Hepatocyte (in vitro differentiated cells): ENCODE measurements around the gene ZNF41. TPM values are rescaled to one million over a fixed set of nuclear protein-coding genes. Genes with fewer than 3 reads are reported as not detected.

Experiments used
- DNase-seq: peaks from one replicate; pipeline ENCODE4 v3.0.0-alpha.2; 2016; ENCODE audit warnings: low spot score
- H2AFZ ChIP-seq: fragments of 200-600 bp; sonication (generic); 2 replicates; pipeline ENCODE4 v1.6.0; 2016; ENCODE audit warnings: antibody characterized with exemption, mild to moderate bottlenecking
- H3K27ac ChIP-seq: fragments of 200-600 bp; sonication (generic); 2 replicates; pipeline ENCODE4 v1.5.1; 2016; ENCODE audit warnings: mild to moderate bottlenecking
- H3K27me3 ChIP-seq: fragments of 200-600 bp; sonication (generic); 2 replicates; pipeline ENCODE4 v1.6.1; 2016
- H3K36me3 ChIP-seq: fragments of 200-600 bp; sonication (generic); replicated peaks from 2 replicates; pipeline ENCODE4 v1.5.1; 2016; ENCODE audit warnings: low read depth; ENCODE audit not compliant: insufficient read depth
- H3K4me1 ChIP-seq: fragments of 200-600 bp; sonication (generic); 2 replicates; pipeline ENCODE4 v1.5.1; 2016; ENCODE audit warnings: mild to moderate bottlenecking, moderate library complexity; ENCODE audit not compliant: insufficient read depth
- H3K4me2 ChIP-seq: fragments of 200-600 bp; sonication (generic); 2 replicates; pipeline ENCODE4 v1.6.0; 2016
- H3K4me3 ChIP-seq: fragments of 200-600 bp; sonication (generic); 2 replicates; pipeline ENCODE4 v1.5.1; 2016; ENCODE audit warnings: mild to moderate bottlenecking
- H3K79me2 ChIP-seq: fragments of 200-600 bp; sonication (generic); 2 replicates; pipeline ENCODE4 v1.6.0; 2017; ENCODE audit warnings: mild to moderate bottlenecking
- H3K9me2 ChIP-seq: fragments of 200-600 bp; sonication (generic); replicated peaks from 2 replicates; pipeline ENCODE4 v1.6.0; 2017; ENCODE audit warnings: mild to moderate bottlenecking; ENCODE audit not compliant: insufficient read depth
- H3K9me3 ChIP-seq: fragments of 200-600 bp; sonication (generic); 2 replicates; pipeline ENCODE4 v1.5.1; 2016; ENCODE audit warnings: low read depth, mild to moderate bottlenecking
- H4K20me1 ChIP-seq: fragments of 200-600 bp; sonication (generic); 2 replicates; pipeline ENCODE4 v1.6.0; 2016; ENCODE audit warnings: mild to moderate bottlenecking; ENCODE audit not compliant: insufficient read depth, poor library complexity, severe bottlenecking
- EZH2 ChIP-seq: fragments of 200-600 bp; sonication (generic); IDR thresholded peaks from 2 replicates; pipeline ENCODE4 v1.6.1; 2016; ENCODE audit warnings: antibody characterized with exemption, mild to moderate bottlenecking, borderline replicate concordance
- EZH2phosphoT487 ChIP-seq: fragments of 200-600 bp; sonication (generic); IDR thresholded peaks from one replicate; pipeline ENCODE4 v1.6.1; 2018; ENCODE audit warnings: antibody characterized with exemption, mild to moderate bottlenecking, low read depth, moderate library complexity; ENCODE audit not compliant: unreplicated experiment, severe bottlenecking
- WGBS: methylation state at CpG from one replicate; pipeline ENCODE4 v1.1.6; 2016; ENCODE audit warnings: low lambda C conversion rate; ENCODE audit errors: missing lambda C conversion rate; 5-methylcytosine and 5-hydroxymethylcytosine counted together
- polyA plus RNA-seq: library from polyadenylated mRNA; unstranded; fragments of >200 nt; fragmentation: Nextera tagmentation; extraction: Ambion mirVana; gene quantifications from 2 replicates; pipeline ENCODE4 v1.2.1, GENCODE V29; 2016
- total RNA-seq: library from RNA; depleted of rRNA; stranded (reverse); fragments of >200 nt; gene quantifications from 2 replicates; pipeline ENCODE4 v1.2.3, GENCODE V29; 2014
- TF ChIP-seq, protein P1 (sequence below): fragments of 200-600 bp; sonication (generic); IDR thresholded peaks from 2 replicates; pipeline ENCODE4 v1.5.1; 2016; ENCODE audit warnings: antibody characterized with exemption, mild to moderate bottlenecking; ENCODE audit not compliant: poor library complexity

The ZNF41 gene
- total and polyA plus RNA-seq, 2 experiments from 2014 or later, result 2.2 to 4.3 TPM

DNA sequence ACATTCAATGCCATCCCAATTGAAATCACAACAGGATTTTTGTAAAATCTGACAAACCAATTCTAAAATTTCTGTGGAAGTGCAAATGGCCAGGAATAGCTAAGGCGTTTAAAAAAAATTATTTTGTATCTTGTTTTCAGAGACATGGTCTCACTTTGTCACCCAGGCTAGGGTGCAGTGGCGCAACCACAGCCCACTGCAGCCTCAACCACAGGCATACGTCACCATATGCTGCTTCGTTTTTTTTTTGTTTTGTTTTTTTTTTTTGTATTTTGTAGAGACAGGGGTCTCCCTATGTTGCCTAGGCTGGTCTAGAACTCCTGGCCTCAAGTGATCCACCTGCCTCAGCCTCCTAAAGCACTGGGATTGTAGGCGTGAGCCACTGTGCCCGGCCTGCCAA lies 24.5 kb downstream of the ZNF41 start:
- no peaks in the 10 kb centered on the region for H4K20me1 ChIP-seq
- no peak overlapping the region for H2AFZ ChIP-seq
- H3K27ac ChIP-seq, result no peak overlapping the region
- no peak overlapping the region for H3K4me3 ChIP-seq
- H3K4me2 ChIP-seq, result no peak overlapping the region
- H3K36me3 ChIP-seq, result no peaks in the 10 kb centered on the region
- 81% methylated on average over 6 of the region's 6 CpGs for WGBS
- DNase-seq, result no peak
- no peaks in the 10 kb centered on the region for H3K4me1 ChIP-seq
- H3K9me3 ChIP-seq, result no peaks in the 10 kb centered on the region
- H3K79me2 ChIP-seq, result no peaks in the 10 kb centered on the region
- TF ChIP-seq EZH2phosphoT487 (no peak), EZH2 (no peak)
- TF ChIP-seq, protein P1, sequence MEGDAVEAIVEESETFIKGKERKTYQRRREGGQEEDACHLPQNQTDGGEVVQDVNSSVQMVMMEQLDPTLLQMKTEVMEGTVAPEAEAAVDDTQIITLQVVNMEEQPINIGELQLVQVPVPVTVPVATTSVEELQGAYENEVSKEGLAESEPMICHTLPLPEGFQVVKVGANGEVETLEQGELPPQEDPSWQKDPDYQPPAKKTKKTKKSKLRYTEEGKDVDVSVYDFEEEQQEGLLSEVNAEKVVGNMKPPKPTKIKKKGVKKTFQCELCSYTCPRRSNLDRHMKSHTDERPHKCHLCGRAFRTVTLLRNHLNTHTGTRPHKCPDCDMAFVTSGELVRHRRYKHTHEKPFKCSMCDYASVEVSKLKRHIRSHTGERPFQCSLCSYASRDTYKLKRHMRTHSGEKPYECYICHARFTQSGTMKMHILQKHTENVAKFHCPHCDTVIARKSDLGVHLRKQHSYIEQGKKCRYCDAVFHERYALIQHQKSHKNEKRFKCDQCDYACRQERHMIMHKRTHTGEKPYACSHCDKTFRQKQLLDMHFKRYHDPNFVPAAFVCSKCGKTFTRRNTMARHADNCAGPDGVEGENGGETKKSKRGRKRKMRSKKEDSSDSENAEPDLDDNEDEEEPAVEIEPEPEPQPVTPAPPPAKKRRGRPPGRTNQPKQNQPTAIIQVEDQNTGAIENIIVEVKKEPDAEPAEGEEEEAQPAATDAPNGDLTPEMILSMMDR, result no peak
- no peaks in the 10 kb centered on the region for H3K9me2 ChIP-seq
- no peaks in the 10 kb centered on the region for H3K27me3 ChIP-seq

DNA sequence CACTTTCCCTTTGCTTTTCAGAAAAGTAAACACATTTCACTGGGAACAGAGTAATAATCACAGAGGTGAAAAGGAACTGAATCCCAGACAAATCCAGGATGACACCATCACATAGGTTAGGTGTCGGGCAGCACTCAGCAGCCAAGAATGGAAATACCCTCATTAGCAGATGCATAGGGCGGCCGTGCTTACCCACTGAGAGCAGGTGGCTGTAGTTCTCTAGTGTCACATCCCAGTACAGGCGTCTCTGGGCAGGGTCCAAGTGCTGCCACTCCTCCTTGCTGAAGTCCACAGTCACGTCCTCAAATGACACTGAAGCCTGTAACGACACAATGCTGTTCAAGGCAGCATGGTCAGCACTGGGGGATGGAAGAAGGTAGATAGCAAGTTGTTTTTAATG lies 26.9 kb downstream of the ZNF41 start:
- H3K4me1 ChIP-seq, result no peaks in the 10 kb centered on the region
- no peak for DNase-seq
- H2AFZ ChIP-seq, result no peak overlapping the region
- 74% methylated on average over 6 of the region's 6 CpGs for WGBS
- H3K9me2 ChIP-seq, result no peaks in the 10 kb centered on the region
- H3K79me2 ChIP-seq, result no peaks in the 10 kb centered on the region
- no peaks in the 10 kb centered on the region for H3K36me3 ChIP-seq
- H3K27ac ChIP-seq, result no peak overlapping the region
- H3K9me3 ChIP-seq, result no peaks in the 10 kb centered on the region
- H3K27me3 ChIP-seq, result no peaks in the 10 kb centered on the region
- H4K20me1 ChIP-seq, result no peaks in the 10 kb centered on the region
- no peak overlapping the region for H3K4me3 ChIP-seq
- no peak overlapping the region for H3K4me2 ChIP-seq
- TF ChIP-seq, protein P1, result no peak
- no peak for TF ChIP-seq EZH2phosphoT487
- TF ChIP-seq EZH2, result no peak

DNA sequence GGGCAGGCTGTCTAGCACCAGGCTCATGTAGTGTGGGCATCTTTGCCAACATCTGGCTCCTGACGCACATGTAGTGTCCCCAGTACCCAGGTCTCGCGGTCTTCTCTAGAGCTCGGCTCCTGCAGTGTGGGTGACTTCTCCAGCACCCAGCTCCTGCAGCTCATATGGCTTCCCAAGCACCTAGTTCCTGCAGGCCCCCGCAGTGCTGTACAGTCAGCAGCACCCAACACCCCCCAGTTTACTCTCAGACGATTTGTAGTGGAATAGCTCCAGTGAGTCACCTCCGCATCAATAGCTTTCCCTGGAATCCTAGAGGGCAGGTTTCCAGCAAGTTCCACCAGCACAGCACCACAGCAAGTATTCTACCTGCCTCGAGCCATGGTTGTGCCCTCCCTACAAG lies 30.9 kb downstream of the ZNF41 start:
- no peak overlapping the region for H2AFZ ChIP-seq
- H3K79me2 ChIP-seq, result no peaks in the 10 kb centered on the region
- TF ChIP-seq, protein P1, result no peak
- TF ChIP-seq EZH2phosphoT487 (no peak), EZH2 (no peak)
- H4K20me1 ChIP-seq, result no peaks in the 10 kb centered on the region
- no peak for DNase-seq
- H3K4me2 ChIP-seq, result no peak overlapping the region
- H3K4me3 ChIP-seq, result no peak overlapping the region
- no peaks in the 10 kb centered on the region for H3K9me2 ChIP-seq
- WGBS, result 87% methylated on average over 8 of the region's 8 CpGs
- no peaks in the 10 kb centered on the region for H3K4me1 ChIP-seq
- no peak overlapping the region for H3K27ac ChIP-seq
- H3K36me3 ChIP-seq, result no peaks in the 10 kb centered on the region
- H3K27me3 ChIP-seq, result no peaks in the 10 kb centered on the region
- peaks cover 14% of the 10 kb centered on the region for H3K9me3 ChIP-seq
